ENCODE results near the gene SFXN5. TPM values are rescaled to one million over a fixed set of nuclear protein-coding genes. Genes with fewer than 3 reads are reported as not detected.

SFXN5 gene
- total RNA-seq, 1 donor from 2014 or later, result 19.5 TPM

GRCh38 chr2:73031725-73032701 is 39.5 kb downstream of the SFXN5 start:
- intact Hi-C loops (cut with DNase I), result no loop called here
- ATAC-seq (no peak), DNase-seq (ENCODE audit: low spot score) (no peak)

GRCh38 chr2:73031095-73031678 is 40.3 kb downstream of the SFXN5 start:
- ATAC-seq (no peak), DNase-seq (ENCODE audit: low spot score) (no peak)
- intact Hi-C loops (cut with DNase I), result no loop called here

GRCh38 chr2:73028841-73029240 is 42.7 kb downstream of the SFXN5 start:
- DNase-seq (ENCODE audit: low spot score) (no peak), ATAC-seq (peak; percentile 48)
- intact Hi-C loops (cut with DNase I), result no loop called here

- intact Hi-C loops (cut with DNase I), result no loop called here
- DNase-seq (ENCODE audit: low spot score), result no peak
- ATAC-seq, result no peak
Measured at GRCh38 chr2:73027340-73027739, 44.2 kb downstream of the SFXN5 start.

- intact Hi-C loops (cut with DNase I), result no loop called here
- ATAC-seq, result no peak
- no peak for DNase-seq (ENCODE audit: low spot score)
Measured at GRCh38 chr2:73023497-73023896, 48.0 kb downstream of the SFXN5 start.

GRCh38 chr2:73022024-73022568 is 49.4 kb downstream of the SFXN5 start:
- intact Hi-C loops (cut with DNase I), result no loop called here
- no peak for DNase-seq (ENCODE audit: low spot score)
- ATAC-seq, result no peak

GRCh38 chr2:73021371-73022010 is 50.0 kb downstream of the SFXN5 start:
- no peak for DNase-seq (ENCODE audit: low spot score)
- intact Hi-C loops (cut with DNase I), result no loop called here
- ATAC-seq, result no peak

- intact Hi-C loops (cut with DNase I), result no loop called here
- DNase-seq (ENCODE audit: low spot score) (no peak), ATAC-seq (no peak)
Measured at GRCh38 chr2:73020657-73021370, 50.7 kb downstream of the SFXN5 start.

- no peak for DNase-seq (ENCODE audit: low spot score)
- no peak for ATAC-seq
Measured at GRCh38 chr2:73020306-73020656, 51.2 kb downstream of the SFXN5 start.

GRCh38 chr2:73018188-73018825 is 53.2 kb downstream of the SFXN5 start:
- intact Hi-C loops (cut with DNase I), result no loop called here
- ATAC-seq, result no peak
- DNase-seq (ENCODE audit: low spot score), result no peak

More at GRCh38 chr2:73020306-73020656, 51.2 kb downstream of the SFXN5 start:
- intact Hi-C loops (cut with DNase I), result no loop called here

GRCh38 chr2:73013936-73014335 is 57.6 kb downstream of the SFXN5 start:
- intact Hi-C loops (cut with DNase I), result no loop called here
- ATAC-seq, result no peak
- no peak for DNase-seq (ENCODE audit: low spot score)

- ATAC-seq (no peak), DNase-seq (ENCODE audit: low spot score) (no peak)
- intact Hi-C loops (cut with DNase I), result no loop called here
Measured at GRCh38 chr2:73009177-73009839, 62.2 kb downstream of the SFXN5 start.

GRCh38 chr2:73008766-73009135 is 62.8 kb downstream of the SFXN5 start:
- DNase-seq (ENCODE audit: low spot score) (no peak), ATAC-seq (no peak)
- intact Hi-C loops (cut with DNase I), result no loop called here

- no peak for ATAC-seq
- DNase-seq (ENCODE audit: low spot score), result no peak
- intact Hi-C loops (cut with DNase I), result no loop called here
Measured at GRCh38 chr2:73007991-73008765, 63.3 kb downstream of the SFXN5 start.

- ATAC-seq (no peak), DNase-seq (ENCODE audit: low spot score) (peak; percentile 27)
- intact Hi-C loops (cut with DNase I), result no loop called here
Measured at GRCh38 chr2:73006969-73007710, 64.4 kb downstream of the SFXN5 start.

- intact Hi-C loops (cut with DNase I), result no loop called here
- DNase-seq (ENCODE audit: low spot score) (no peak), ATAC-seq (no peak)
Measured at GRCh38 chr2:73004889-73005596, 66.5 kb downstream of the SFXN5 start.
